GM19395 (cell line): ENCODE measurements around the gene SLC25A53.

Experiments used
- ATAC-seq: cut with Tn5 transposase; IDR thresholded peaks from one replicate; pipeline ENCODE4 v1.9.1; 2021; ENCODE audit warnings: mild to moderate bottlenecking, moderate library complexity; ENCODE audit not compliant: unreplicated experiment

The SLC25A53 gene

GRCh38 chrX:104156630-104157529, at the start of gene SLC25A53:
SLC25A53 (minus strand) TSS chrX:104157009; CDS start chrX:104105257, 51,752 bp downstream.
- ATAC-seq, result peak; percentile 95

- no peak for ATAC-seq
Observed at GRCh38 chrX:104205548-104205947, 48.7 kb upstream of the SLC25A53 start.

GRCh38 chrX:104195489-104196084, 38.8 kb upstream of the SLC25A53 start:
- peak; percentile 76 for ATAC-seq

GRCh38 chrX:104195013-104195412, 38.2 kb upstream of the SLC25A53 start:
- ATAC-seq, result no peak

GRCh38 chrX:104193485-104193884, 36.7 kb upstream of the SLC25A53 start:
- ATAC-seq, result no peak

- ATAC-seq, result no peak
Observed at GRCh38 chrX:104189837-104190236, 33.0 kb upstream of the SLC25A53 start.

GRCh38 chrX:104187931-104188330, 31.1 kb upstream of the SLC25A53 start:
- no peak for ATAC-seq

GRCh38 chrX:104183685-104184084, 26.9 kb upstream of the SLC25A53 start:
- ATAC-seq, result no peak

GRCh38 chrX:104173841-104174240, 17.0 kb upstream of the SLC25A53 start:
- ATAC-seq, result no peak

- ATAC-seq, result no peak
Observed at GRCh38 chrX:104172788-104173187, 16.0 kb upstream of the SLC25A53 start.

- no peak for ATAC-seq
Observed at GRCh38 chrX:104172121-104172520, 15.3 kb upstream of the SLC25A53 start.

GRCh38 chrX:104168127-104168526, 11.3 kb upstream of the SLC25A53 start:
- no peak for ATAC-seq

GRCh38 chrX:104166735-104167436, 10.1 kb upstream of the SLC25A53 start:
- peak; percentile 12 for ATAC-seq

- ATAC-seq, result peak; percentile 92
Observed at GRCh38 chrX:104165894-104166734, 9.3 kb upstream of the SLC25A53 start, which contains the start of gene FAM199X. FAM199X (plus strand) TSS chrX:104166453; CDS start chrX:104166786, 333 bp downstream.

GRCh38 chrX:104151037-104151436, 5.8 kb downstream of the SLC25A53 start:
- no peak for ATAC-seq

- ATAC-seq, result no peak
Observed at GRCh38 chrX:104141087-104141760, 15.6 kb downstream of the SLC25A53 start.

GRCh38 chrX:104137496-104137895, 19.3 kb downstream of the SLC25A53 start:
- ATAC-seq, result no peak

GRCh38 chrX:104136241-104137019, 20.4 kb downstream of the SLC25A53 start:
- ATAC-seq, result peak; percentile 94

GRCh38 chrX:104135677-104136076, 21.1 kb downstream of the SLC25A53 start:
- ATAC-seq, result no peak
